ENCODE measurements around the gene MEF2D.

MEF2D gene

DNA sequence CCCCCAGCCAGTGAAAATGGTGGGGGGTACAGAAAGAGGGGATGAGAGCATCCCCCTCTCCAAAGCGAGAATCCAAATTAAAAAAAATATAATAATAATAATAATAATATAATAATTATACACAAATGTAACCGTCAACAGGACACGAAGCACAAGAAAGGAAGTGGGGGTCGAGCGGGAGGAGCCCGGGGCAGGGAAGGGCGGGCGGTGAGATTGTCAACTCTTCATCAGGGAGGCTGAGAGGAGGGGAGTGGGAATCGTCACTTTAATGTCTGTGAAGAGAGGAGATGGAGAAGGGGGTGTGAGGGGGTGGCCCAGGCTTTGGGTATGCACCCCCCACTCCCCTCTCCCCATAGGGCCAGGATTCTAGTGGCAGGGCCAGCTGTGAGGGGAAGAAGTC lies 33.2 kb downstream of the MEF2D start:
- DNase-seq, result no peak

DNA sequence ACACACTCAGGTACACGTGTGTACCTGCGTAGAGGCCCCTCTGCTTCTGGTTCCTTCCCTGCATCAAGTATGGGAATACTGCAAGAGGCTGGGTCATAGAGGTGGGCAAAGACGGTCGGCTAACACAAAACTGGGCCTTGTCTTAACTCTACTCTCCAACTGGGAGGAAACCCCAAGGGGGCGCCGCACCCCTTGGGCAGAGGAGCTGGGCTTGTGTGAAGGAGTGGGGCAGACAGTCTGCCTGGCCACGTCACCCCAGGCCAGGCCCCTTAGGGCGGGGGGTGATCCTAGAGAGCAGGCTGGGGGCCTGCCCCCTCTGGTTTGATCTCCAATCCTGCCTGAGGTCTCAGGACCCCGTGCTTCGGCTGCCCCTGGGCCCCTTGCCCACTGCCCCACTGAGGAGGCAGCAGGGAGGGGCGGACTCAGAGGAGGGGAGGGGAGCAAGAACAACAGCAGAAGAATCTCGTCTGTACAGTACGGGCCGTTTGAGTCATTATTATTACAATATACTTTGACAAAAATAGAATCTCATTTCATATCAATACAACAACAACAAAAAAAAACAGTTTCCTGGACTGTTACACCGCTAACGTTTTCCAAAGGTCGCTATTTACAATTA lies 34.7 kb downstream of the MEF2D start:
- no peak for DNase-seq

DNA sequence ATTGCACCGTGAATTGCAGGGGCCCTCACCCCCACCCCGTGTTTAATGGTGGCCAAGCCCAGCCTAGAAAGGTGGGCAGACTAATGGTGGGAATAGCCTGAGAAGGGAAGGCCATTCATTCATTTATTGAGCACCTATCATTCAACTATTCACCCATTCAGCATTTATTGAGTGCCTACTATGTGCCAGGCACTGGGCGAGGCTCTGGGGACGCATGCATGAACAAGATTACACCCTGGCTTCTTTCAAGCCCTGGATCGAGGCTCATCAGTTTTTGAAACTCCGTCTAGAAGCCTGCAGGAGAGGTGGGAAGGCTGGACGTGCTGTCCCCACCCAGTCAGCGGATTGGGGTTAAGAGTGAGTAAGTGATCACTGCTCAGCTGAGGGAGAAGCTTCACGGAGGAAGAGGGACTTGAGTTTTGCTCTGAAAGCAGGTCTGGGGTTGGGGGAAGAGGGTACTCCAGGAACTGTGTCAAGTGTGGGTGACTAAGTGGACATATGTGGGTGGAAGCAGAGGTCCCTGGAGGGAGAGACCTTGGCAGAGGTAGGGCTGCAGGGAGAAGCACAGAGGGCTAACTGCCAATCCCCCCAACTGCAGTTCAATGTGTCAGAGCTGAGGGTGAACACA lies 35.6 kb downstream of the MEF2D start:
- DNase-seq, result no peak

DNA sequence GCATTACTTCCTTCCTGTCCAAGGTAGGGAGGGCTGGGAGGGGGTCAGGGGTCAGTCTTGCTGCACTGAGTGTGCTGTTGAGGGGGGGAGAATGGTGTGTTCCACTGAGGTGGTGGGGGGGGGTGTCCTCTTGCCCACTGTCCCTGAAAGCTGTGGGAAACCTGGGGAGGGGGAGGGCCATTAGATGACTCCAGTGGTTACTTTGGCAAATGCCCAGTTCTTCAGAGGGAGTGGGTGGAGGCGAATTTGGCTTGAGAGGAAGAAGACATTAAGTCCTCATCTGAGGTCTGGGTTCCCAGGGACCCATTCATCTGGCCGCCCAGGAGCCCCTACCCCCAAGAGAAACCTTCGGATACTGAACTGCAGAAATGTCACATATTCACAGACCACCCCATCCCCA lies 36.2 kb downstream of the MEF2D start:
- DNase-seq, result no peak

DNA sequence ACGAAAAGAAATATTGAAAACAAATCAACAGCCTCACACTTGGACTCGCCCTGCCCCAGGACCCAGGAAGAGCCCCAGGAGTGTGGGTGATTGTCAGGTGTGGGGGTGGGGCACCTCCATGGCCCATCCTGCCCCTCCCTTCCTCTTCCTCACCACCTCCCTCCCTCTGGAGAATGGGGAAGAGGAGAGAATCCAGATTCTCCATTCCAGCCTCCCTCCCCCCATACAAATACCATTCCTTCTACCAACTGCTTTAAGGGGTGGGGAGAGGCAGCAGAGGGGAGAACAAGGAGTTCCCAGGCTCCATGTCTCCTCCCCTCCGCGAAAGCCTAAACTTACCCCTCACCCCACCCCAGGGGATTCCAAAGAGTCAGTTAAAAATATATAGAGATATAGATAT lies 36.7 kb downstream of the MEF2D start:
- no peak for DNase-seq

DNA sequence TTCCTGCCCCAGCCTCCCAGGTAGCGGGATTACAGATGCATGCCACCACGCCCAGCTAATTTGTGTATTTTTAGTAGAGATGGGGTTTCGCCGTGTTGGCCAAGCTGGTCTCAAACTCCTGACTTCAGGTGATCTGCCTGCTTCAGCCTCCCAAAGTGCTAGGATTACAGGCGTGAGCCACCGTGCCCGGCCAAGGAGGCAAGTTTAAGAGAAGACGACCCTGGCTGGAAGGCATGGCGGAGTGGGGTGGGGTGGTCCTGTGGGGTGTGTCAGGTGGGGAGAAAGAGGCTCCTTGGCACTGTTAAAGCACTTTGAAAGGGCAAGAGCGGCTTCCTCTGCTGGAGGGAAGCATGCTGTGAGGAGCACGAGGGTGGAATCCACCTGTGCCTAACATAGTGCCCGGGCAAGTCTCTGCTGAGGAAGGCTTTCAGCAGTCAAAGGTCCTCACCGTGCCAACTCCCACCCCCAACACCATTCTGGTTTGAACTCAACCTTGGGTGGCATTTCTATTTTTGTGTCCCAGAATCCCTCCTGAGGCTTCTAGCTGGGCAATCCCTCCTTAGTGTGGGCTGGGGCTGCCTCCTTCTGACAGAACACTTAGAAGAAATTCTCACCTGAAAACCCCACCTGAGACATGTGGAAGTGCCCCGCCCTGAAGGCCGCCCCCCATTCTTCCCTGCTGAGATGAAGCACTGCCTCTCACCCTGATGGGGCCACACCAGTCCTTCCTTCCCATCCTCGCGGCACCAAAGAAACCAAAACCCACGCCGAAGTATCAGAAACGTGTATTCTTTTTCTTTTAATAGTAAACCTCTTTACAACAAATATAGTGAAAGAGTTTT lies 37.4 kb downstream of the MEF2D start:
- no peak for DNase-seq

DNA sequence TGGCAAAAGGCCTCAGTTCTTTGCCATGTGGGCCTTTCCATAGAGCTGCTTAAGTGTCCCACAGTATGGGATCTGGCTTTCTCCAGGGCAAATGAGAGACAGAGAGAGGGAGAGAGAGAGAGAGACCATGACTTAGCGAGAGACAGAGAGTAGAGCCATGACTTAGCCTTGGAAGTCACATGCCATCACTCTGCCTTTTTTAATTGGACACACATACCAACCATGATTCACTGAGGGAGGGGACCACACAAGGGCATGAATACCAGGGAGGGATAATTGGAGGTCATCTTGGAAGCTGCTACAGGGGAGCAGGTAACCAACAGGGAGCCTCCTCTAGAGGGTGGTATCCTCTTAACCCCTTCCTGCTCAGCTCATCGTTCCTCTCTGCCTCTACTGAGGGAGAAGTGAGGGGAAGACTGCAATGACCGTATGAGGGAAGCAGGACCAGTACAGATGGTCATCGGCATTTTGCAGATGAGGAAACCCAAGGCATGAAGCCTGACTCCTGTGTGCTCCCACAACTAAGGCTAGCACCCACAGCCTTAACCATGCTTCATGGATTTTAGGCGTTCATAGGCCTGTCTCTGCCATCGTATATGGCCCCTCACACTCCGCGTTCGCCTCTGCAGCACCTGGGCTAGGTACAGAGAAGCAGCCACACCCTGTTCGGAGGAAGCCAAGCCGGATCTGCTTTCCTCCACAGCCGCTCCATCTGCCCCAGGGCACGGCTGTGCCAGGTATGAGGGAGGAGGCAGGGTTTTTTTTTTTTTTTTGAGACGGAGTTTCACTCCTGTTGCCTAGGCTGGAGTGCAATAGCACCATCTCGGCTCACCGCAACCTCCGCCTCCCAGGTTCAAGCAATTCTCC lies 38.6 kb downstream of the MEF2D start:
- DNase-seq, result no peak

DNA sequence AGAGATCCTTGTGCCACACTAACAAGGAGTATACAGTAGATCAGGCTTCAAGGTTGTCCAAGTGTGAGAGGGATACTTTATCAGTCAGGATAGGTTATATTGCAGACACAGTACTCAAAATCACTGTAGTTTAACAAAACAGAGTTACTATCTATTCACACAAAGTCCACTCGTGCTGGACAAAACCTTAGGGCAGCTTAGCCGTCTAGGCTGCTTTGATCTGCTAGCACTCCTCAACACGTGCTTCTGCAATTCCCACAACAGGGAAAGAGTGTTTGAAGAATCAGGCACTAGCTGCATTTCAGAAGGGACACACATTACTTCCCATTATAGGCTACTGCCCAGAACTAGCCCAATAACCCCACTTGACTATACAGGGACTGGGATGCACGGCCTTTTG lies 39.5 kb downstream of the MEF2D start:
- DNase-seq, result no peak

DNA sequence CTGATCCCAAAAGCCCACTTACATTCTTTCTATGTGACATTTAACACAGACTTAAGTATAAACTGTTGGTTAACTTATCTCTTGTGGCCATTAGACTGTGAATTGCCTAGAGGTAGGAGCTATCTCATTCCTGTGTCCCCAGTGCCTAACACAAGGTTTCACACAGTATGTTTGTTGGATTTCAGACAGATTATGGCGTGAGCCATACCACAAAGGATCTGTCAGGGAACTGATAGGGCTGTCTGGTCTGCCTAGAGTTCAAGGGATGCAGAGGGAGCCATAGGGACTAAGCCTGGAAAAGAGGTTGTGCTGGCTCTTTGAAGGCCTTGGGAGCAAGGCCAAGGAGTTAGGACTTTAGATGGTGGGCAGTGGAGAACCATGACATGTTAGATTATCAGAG lies 40.0 kb downstream of the MEF2D start:
- no peak for DNase-seq

DNA sequence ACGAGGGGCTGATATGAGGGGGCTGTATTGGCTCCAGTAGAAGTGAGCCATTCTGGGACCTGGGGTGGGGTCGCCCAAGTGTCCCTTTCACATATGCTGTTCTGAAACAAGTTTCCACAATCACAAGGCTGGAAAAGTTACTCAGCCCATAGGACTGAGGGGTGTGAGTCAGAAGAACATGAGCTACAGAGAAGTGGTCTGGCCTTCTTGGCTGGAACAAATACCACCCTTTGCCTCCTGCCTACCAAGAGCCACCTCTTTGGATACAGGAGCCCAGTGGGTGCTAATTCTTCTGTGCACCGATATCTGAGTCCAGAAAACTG lies 42.4 kb downstream of the MEF2D start:
- DNase-seq, result no peak

DNA sequence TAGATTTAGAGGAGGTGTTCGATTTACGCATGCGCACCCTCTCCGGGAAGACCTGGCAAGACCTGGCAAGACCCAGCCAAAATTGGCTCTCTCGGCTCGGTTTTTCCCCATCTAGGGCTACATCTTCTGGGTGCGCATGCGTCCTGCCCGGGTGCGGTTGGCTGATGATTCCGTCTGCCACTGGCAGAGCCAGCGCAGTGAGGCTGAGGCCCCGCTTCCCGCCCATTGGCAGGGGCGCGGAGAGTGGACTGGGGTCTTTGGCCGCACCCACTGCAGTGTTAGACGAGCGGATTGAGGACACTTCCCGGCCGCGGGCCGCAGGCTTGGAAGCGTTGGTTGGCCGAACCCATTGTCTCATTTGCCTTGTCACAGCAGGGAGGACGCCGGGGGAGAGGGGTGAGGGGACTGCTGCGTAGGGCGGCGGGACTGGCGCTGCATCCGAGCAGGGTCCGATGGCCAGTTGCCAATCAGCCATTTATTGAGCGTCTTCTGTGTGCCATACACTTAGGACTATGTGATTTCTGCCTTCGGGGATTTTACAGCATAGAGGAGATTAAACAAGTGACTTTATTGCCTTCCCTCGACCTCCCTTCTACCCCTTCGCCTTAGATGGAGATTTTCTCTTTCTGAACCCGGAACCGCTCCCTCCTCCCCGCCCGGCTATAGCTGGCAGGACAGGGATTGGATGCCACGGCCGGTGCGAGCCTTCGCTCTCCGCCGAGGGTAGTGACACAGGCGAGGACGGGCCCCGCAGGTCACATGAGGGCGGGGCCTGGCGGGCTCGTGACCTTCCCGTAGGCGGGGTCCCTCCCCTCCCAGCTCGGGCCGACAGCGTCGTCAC lies 43.7 kb downstream of the MEF2D start:
- DNase-seq, result peak; percentile 90

DNA sequence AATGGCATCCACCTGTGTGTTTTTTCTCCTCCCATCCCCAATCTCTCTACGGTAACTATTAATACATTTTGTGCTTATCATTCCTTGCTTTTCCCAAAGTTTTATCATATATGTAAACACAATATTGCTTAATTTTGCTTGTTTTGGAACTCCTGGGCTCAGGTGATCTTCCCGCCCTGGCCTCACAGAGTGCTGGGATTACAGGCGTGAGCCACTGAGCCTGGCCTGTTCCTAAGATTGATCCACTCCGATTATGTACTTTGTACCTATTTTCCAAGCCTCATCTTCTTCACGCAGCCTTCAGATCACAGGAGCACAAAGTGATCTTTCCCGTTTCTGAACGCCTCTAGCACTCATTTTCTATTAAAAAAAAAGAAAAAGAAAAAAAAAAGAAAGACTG lies 45.2 kb downstream of the MEF2D start:
- no peak for DNase-seq

DNA sequence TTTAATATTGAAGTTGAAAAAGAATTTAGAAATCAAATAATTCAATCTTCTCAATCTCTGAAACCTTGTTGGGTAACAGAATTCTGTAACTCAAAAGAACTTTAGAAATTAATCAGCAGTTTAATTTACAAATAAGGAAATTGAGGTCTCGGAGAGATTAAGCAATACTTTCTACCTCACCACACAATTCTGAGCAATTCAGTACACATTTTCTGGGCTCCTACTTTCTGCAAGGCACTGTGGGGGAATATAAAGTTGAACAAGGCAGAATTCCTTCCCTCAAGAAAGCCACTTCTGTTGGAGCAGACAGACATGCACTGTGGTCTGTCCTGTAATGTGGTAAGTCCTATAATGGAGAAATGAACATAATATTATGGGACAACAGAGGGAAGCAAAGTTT lies 47.7 kb downstream of the MEF2D start:
- DNase-seq, result no peak

DNA sequence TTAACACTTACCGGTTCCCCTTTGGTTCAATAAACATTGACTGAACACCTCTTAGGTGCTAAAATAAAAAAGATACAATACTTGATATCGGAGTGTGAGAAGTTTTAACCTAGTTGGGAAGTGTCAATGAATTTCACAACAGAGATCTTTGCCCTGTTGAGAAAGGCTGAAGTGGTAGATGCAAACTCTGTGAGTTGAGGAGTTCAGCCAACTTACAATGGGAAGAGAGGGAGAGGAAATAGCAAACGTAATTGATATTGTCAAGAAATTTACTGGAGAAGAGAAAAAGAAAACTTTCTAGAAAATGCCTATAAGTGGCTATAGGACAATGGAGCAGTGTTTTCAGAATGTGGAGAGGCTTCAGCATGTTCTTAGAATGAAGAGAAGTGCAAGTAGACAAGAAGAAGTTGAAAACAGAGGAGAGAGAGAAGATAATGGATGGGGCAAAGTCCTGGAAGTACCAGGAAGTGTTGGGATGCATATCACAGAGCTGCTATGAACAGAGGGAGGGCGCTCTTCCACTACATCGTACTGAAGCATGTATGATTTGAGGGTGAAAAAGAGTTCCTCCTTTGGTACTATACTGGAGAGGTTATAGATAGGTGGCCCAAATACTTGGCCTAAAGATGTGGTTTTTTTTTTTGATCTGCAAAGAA lies 48.9 kb downstream of the MEF2D start:
- no peak for DNase-seq

DNA sequence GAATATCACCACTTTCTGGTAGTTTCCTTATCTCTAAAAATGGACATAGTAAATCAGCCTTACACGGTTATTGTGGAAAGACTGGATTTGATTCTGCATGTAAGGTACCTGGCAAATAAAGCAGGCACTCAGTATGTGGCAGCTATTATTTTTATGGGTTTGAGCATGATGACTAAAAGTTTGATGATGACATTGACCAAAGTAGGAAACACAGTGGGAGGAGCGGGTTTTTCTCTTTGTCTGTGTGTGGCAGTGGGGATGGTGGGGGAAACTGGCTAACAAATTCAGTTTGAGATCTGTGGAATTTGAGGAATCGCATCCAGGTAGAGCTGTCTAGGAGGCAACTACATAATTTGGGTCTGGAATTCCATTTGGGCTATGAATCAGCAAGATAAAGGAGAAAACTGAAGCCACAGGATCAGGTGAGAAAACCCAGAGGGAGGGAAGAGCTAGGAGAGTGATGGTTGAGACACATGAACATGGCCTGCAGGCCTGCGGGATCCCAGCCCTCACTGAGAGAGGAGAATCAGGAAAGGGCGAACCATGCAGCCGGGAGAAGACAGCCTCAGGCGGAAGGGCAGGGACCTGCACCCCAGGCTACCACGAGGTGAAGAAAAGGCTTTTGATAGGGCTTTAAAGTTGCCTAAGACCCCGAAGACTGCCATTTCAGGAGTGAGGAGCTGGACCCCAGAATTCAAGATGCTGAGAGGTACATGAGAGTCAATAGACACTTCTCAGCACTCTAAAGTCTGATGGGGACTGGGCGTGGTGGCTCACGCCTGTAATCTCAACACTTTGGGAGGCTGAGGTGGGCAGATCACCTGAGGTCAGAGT lies 52.2 kb downstream of the MEF2D start:
- no peak for DNase-seq

DNA sequence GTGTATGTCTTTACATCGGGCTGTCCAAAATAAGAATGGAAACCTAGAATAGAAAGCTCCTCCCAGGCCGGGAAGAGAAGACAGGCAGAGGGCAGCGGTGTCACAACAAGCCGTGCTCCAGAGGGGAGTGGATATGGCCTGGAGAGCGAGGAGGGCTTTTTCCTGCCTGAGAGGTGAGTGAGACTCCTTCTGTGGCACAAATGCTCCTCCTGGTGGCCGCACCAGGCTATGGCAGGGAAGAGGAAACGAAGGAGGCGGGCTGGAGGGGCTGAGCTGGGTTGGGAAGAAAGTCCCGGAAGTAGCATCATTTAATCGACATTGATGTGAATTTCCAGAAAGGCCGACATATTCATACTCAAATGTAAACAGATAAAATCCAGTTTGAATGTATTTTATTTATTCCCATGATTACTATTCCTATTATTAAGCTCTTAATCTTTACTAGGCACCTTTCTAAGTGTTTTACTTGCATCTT lies 54.7 kb downstream of the MEF2D start:
- no peak for DNase-seq

DNA sequence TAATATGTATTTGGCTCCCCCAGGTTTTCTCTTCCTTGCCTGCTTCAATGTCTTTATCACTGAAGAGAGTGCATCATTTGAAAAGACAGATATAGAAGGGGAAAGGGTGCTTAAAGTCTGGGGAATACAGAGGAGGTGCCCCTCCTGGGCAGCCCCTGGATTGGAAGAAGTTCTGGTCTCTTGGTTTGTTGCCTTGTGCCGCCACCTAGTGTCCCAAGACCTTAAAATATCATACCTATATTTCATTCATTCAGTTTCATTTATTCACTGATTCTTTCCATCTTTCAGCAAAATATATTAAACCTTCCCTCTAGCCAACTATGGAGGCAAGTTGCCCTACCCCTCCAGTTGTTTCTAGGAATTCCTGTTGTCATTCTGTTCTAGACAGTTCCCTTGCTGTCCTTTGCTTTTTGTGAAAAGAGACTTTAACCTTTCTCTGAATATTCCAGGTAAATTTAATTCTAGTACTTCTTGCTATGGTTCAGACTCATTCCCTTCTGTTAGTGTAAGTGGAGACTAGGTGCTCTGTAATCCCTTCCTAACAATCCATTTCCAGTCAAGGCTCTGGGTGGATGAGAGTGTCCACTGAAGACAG lies 56.1 kb downstream of the MEF2D start:
- DNase-seq, result no peak

DNA sequence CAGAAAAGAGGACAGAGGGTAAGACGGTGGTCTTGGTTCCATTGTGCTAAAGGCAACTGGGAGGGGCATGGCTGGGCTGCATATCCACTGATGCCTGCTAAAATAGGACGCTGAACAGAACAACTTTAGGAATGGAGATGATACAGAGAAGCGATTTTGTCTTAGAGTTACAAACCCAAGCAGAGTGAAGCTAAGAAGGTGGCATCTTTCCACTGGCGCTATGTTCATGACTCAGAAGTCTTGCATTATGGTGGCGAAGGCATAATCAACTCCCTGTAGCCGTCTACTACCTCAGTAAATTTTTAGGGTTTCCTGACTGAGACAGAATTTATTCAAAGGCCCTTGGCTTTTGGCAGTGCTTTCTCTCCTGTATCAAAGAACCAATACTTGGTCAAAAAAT lies 57.3 kb downstream of the MEF2D start:
- DNase-seq, result no peak

DNA sequence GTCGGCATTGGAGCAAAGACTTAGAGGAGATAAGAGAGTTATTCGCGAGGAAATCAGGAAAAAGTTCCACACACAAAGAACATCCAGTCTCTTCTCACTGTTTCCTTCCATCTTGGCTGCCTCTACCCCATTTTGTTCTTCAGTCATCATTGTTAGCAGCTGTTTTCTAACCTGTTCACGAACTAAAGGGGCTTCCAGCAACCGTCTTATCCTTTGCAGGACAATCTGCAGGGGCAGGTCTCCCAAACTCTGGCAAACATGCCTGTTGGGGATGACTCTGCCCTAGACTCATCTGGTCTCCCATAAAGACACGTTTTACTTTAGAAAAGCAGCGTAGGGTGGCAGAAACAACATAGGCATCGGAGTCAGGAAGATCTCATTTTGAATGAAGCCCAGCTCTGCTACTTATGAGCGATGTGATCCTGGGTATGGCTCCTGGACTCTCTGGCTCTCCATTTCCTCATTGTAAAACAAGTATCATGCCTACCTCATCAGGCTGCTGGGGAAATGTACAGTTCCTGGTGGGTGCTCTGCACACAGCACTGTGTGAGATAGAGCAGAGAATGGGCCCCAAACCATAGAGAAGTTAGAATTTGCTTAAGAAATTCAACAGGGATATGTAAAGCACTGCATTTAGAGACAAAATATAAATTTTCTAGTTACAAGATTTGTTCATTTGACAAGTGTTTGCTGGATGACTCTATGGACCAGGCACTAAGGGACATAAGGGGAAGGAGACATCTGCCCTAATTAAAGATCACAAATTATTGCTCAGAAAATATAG lies 59.7 kb downstream of the MEF2D start:
- DNase-seq, result no peak

DNA sequence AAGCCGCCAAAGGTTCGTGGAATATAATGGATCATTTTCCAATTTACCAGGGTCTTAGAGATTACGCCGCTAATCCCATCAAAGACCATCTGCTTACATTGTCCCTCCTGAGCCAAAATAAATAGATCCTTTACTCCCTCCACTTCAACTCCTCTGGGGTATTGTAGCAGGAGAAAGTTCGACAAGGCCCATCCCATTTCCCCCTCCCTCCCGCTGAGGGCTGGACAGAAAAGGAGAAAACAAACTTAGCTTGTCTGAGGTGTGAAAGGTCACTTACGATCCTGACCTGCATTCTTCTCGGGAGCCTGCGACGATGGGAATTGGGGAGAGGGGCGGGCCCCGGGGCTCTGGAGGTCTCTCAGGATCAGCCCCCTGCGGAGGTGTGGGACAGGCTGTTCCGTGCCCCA lies 60.8 kb downstream of the MEF2D start:
- DNase-seq, result no peak
